GM10847 (cell line): Measurements from ENCODE around the gene RHOF.

Source experiments
- POLR2A ChIP-seq: IDR thresholded peaks from 2 replicates; pipeline ENCODE4 v1.6.1; 2011; ENCODE audit not compliant: insufficient read length; ENCODE audit errors: extremely low read depth

RHOF gene

DNA sequence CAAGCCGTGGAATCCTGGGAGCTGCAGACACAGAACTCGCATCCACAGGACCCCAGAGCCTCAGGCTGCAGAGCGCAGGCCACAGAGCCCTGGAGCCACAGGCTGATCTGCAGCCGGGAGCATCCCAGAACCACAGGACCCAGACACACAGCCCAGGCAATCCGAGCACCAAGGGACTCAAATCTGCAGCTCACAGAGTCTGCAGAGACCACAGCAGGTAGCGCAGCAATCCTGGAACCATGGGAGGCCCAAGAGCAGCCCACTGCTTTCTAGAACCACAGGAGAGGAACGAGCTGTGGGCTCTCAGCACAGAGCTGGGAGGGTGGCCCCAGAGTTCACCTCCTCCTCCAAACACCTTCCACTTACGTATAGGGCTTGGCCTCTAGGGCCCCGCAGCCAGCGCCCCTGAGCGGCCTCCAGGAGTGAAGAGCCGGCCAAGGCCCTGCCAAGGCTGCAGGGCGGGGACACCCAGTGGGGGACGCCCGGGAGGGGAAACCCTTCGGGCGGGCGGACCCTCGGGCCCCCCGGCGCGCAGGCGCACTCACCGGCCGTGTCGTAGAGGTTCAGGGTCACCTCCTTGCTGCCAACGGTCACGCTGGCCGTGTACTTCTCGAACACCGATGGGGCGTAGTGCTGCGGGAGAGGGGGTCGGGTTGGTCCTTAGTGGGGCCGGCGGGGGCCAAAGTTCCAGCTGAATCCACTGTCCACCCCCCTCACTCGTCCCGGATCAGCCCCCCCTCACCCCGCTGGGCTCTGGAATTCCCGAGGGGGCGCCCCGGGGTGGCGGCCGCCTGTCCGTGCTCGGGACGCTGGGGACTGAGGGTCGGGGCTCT, 665 bp downstream of the RHOF start:
- TF ChIP-seq POLR2A = no peak

- no peak for TF ChIP-seq POLR2A
Measured at GRCh38 chr12:121791671-121792551, 1.6 kb downstream of the RHOF start.

DNA sequence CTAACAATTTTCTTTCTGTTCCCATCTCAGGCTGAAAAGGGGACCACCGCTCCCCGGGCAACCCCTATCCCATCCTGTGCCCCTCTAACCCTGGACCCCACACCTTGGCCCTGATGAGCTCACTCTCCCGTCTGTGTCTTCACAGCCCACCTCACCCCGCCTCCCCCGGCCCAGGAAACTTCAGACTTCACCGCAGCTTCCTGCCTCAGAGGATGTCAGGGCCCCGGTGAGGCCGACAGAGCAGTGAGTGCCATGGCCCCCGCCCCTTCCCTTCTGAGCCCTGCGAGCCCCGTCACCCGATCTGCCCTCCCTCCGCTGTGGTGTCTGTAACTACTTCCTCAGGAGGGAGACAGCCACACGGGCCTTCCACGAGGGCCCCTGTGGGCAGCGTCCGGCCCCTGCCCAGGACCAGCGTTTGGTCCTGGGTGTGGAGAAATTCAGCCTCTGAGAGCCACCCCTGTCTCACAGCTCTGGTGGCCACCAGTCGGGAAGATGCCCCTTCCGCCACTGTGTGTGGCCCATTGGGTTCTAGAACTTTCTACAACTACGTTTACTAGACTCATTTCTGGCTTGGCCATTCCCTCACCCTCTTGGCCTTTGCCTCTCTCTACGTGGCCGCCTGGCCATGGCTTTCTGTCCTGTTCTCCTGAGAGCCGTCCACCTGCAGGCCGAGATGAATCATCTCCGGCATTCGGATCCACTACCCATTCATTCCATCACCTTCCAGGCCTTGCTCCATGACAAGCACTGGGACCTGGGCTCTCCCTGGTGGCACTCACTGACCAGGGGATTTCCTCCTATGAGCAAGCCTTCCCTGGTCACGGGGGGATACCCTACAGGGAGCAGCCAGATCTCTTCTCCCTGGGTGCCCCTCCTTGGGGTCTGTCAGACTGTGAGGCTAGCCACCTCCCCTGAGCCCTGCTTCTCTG, 3.4 kb downstream of the RHOF start:
- peak; percentile 74 for TF ChIP-seq POLR2A

GRCh38 chr12:121789233-121789781, 4.2 kb downstream of the RHOF start:
- no peak for TF ChIP-seq POLR2A

GRCh38 chr12:121788176-121788818, 5.2 kb downstream of the RHOF start:
- TF ChIP-seq POLR2A = no peak

DNA sequence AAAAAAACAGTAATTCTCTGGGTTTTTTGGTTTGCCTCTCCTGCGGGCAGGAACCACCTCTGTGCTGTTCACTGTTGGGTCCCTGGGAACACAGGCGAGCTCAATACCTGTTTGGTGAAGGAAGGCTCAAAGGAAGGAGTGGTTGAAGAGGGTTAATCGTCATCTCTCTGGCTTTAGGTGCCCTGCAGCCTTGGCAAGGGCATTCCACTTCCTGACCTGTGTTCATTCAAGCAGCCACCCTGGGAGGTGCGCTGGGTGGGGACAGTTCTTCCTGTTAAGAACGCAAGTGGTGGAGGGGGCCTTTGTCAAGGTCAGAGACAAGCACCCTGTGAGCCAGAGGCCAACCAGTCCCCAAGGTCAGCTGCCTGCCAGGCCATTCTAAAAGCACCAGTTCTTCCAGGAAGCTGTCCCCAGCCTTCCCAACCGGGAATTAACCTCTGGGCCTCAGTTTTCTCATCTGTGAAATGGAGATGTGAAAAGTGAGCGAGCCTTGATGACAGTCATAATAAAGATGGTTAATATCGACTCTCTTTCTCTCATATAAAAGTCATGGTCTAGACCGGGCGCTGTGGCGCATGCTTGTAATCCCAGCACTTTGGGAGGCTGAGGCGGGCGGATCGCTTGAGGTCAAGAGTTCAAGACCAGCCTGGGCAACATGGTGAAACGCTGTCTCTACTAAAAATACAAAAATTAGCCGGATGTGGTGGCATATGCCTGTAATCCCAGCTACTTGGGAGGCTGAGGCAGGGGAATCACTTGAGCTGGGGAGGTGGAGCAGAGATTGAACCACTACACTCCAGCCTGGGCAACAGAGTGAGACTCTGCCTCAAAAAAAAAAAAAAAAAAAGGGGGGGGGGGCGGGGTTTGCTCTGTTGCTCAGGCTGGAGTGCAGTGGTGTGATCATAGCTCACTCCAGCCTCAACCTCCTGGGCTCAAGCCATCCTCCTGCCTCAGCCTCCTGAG, 6.1 kb downstream of the RHOF start:
- TF ChIP-seq POLR2A = no peak

- no peak for TF ChIP-seq POLR2A
Measured at GRCh38 chr12:121786440-121786825, 7.1 kb downstream of the RHOF start.

- TF ChIP-seq POLR2A = no peak
Measured at GRCh38 chr12:121784460-121784859, 9.0 kb downstream of the RHOF start.

DNA sequence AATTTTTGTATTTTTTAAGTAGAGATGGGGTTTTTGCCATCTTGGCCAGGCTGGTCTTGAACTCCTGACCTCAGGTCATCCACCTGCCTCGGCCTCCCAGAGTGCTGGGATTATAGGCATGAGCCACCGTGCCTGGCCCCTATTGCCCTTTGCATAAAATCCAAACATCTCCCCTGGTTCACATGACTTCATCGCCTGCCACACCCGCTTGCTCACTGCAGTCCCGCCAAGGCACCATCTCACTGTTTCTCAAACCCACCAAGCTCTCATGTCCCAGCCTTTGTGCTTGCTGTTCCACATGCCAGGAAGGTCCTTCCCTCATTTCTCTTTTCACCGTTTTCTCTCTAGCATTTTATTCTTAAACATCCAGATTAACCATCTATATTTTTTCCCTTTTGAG, 9.7 kb downstream of the RHOF start:
- no peak for TF ChIP-seq POLR2A

DNA sequence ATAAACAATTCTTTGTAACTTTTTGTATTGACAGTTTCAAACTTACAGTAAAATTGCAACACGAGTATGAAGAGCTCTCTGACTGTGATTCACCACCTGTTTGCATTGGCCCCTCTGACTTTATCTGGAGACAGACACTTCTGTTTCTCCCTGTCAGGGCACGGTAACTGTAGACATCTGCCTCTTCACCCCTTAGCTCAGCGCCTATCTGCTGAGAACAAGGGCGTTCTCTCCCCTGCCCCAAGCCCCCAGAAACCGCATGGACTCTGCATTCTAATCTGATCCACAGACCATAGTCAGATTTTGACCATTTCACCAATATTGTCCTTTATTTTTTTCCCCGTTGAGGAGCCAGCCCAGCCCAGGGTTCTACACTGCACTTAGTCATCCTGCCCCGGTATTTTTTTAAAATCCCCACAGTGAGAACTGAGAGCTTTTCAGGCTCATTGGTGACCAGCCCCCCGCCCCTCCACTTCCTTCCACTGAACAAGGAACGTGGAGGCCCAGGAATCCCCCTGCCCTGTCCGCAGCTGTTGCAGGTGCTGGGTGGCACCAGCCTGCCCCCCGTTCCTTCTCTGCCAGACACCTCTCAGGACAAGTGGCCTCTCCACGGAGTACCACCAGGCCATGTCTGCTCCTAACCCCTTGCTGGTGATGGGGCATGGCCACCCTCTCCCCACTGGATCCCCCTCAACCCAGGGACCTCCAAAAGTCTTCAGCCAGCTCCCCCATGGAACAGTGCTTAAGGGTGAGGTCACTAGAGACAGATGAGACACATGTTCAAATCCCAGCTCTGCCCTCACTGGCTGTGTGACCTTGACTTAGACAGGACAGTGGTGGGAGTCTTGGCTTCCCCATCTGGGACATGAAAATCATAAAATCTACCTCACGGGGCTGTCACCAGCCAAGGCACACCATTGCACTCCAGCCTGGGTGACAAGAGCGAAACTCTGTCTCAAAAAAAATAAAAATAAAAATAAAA, 11.2 kb downstream of the RHOF start:
- no peak for TF ChIP-seq POLR2A

GRCh38 chr12:121781484-121781997, 11.9 kb downstream of the RHOF start:
- no peak for TF ChIP-seq POLR2A

GRCh38 chr12:121780429-121780828, 13.1 kb downstream of the RHOF start:
- no peak for TF ChIP-seq POLR2A

GRCh38 chr12:121779422-121779895, 14.0 kb downstream of the RHOF start:
- no peak for TF ChIP-seq POLR2A
